Ecto neural progenitor cell (in vitro differentiated cells): ENCODE results near the gene ZNF45.
"Not testable (repeated sequence)": the region's sequence is repeated elsewhere in the genome, so short reads cannot be mapped to it uniquely, and the experiment has no call there.

Source experiments
- DNase-seq: peaks from one replicate; pipeline ENCODE4 v3.0.0-alpha.2; 2018; ENCODE audit warnings: low spot score

Gene ZNF45

DNA sequence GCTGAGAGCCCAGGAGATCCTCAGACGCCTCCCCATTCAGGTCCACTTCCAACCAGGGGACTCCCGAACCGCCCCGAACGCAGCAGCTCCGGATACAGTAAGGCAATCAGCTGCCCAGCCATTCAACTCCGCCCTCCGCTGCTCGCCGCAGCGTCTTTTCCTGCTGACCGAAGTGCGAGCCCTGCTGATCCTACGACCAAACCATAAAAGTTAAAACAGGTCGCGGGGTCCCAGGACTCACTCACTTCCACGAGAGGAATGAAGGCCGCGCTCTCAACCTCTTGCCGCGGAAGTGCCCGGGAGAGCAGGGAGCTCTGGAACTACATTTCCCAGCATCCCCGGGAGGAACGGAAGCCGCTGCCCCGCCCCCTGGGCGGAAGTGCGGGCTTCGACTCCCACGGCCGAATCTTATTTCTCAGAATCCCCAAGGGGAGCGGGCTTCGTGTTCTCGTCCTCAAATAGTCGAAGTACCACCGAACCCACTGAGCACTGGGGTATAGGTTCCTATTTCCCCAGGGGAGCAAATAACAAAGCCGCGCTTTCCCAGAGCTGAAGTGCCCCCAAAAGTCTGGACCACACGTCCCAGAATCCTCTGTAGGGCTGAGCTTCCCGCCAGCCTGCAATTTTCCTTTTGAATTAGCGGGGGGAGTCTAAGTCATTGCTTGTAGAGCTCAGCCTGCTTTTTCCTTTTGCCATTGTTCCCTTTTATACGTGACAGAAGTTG lies at the start of gene ZNF45:
TSS of gene ZNF45 (minus strand) at position 298 of the 724 bp plus-strand sequence. CDS start 13,097 bp downstream, outside the sequence.
- peak; percentile 88 for DNase-seq

DNA sequence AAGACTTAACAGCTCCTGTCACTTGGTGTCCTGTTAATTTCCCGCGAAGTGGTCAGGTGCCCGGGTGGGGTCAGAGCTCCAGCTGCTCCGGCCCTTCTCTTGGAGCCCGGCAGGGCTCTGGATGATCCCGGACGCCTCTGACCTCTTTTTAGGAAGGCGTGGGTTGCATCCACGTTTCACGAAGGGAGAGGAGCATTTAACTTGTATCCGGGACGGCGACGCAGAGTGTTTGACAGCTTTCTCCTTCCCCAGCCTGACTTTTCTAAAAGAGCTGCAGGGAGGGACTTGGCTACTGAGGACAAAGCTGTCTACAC lies 49.6 kb upstream of the ZNF45 start:
- peak; percentile 43 for DNase-seq

DNA sequence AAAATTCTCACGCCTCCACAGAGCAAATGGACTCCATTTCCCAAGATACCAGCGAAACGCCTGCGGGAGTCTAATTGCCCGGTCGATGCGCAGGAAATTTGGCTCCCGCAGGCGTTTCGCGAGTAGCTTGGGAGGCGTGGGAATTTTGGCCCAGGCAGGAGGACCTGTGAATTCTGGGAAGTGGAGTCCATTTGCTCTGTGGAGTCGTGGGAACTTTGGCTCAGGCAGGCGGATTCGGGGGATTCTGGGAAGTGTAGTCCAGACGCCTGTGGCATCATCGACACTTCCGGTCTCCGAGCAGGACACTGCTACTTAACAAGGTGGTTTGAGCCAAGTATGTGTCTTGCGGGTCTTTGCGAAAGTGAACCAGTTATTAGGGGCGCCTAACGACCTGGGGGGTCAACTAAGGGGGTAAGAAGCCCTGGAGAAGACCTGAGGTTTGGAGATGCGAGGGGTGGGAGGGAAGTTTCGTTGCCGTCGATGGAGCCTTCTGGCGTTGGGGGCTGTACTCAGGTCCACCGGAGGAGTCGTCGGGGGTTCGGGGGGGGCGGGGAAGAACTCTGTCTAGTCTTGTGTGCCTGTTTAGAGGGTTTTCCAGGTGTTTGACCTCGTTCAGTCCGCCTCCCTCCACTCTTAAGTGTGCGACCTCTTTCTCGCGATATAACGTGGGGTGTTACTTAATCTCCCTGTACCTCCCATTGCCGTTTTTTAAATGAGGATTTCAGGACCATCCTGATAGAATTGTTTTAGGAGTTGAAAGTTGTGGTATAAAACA lies 49.0 kb upstream of the ZNF45 start, which contains the start of gene ZNF155:
TSS of gene ZNF155 (plus strand) at position 277 of the 775 bp plus-strand sequence. CDS start 4,356 bp downstream, outside the sequence.
- DNase-seq: peak; percentile 89

DNA sequence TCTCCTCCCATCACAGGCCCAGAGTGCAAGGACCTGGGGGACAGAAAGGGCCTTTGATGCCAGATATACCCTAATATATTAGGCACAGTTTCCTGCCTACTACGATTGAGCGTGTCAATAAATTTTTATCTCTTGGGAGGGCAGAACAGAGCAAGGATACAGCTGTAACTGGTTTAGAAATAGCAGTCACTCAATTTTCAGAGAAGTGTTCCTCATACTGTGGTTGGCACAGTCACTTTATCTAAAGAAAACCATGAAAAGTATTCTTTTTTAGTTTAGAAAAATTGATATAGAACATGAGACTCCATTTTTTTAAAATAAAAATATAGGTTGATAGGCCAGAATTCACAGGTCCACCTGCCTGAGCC lies 48.4 kb upstream of the ZNF45 start:
- DNase-seq: no peak

DNA sequence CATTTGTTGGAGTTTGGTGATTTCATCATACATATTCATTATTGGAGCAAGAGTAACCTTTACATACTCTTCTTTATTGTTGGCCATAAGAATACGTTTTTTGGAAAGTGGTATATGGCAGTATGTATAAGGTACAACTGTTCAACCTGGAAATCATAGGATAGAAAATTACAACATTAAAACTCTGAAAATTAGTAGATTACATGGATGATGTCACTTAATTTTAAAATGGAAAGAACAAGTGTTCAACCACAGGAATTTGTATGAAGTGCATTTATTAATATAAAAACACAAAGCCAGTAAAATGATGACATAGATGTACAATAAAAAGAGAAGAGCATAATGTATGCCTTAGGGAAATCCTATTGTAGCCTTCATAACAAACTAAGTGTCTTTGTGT lies 41.6 kb upstream of the ZNF45 start:
- DNase-seq: no peak

DNA sequence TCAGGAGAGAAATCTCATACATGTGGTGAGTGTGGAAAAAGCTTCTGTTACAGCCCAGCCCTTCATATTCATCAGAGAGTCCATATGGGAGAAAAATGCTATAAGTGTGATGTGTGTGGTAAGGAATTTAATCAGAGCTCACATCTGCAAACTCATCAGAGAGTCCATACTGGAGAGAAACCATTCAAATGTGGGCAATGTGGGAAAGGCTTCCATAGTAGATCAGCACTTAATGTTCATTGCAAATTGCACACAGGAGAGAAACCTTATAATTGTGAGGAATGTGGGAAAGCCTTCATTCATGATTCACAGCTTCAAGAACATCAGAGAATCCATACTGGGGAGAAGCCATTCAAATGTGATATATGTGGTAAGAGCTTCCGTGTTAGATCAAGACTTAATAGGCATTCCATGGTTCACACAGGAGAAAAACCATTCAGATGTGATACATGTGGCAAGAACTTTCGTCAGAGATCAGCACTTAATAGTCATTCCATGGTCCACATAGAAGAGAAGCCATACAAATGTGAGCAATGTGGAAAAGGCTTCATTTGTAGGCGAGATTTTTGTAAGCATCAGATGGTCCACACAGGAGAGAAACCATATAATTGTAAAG lies 31.1 kb upstream of the ZNF45 start:
- no peak for DNase-seq

DNA sequence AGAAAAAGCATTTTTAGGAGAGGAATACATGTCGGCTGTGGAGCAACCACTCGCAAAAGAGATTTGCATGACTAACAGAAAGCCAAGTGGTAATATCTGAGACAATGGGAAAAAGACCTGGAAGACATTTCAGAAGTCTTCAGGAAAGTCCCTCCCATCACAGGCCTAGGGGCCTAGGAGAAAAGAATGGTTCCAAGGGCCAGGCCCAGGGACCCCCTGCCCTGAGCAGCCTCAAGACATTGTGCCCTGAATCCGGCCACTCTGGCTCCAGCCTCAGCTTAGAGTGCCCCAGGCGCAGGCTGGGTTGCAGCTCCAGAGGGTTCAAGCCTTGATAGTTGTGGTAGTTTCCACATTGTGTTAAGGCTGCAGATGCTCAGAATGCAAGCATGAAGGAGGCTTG lies 25.3 kb upstream of the ZNF45 start:
- no peak for DNase-seq

DNA sequence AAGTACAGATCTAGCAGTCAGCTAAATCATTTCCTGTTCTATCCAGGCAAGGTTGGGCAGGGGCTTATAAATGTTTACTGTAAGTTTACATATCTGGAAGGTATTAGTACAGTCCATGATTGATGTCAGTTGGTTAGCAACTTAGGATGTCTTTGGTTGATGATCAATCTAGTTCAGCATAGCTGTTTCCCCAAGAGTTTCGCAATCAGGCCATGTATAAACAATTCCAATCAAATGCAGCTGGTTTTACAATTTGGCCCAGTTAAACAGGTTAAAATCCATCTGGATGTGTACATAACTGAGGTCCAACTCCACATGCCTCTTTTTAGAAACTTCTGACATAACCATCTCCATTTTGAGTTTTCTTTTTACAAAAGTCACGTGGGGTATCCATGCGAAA lies 22.8 kb upstream of the ZNF45 start:
- no peak for DNase-seq

DNA sequence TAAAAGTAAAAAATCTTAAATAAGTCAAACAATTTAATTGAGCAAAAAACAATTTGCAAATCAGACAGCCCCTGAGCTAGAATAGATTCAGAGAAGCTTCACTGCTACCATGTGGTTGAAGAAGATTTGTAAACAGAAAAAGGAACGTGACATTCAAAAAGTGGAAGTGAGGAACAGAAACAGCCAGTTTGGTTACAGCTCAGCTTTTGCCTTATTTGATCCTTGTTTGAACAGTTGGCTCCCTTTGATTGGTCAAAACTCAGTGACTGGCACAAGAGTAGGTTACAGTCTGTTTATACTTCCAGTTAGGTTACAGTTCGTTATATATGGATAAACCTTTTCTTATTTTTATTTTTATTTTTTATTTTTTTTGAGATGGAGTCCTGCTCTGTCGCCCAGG lies 21.7 kb upstream of the ZNF45 start:
- DNase-seq: no peak

DNA sequence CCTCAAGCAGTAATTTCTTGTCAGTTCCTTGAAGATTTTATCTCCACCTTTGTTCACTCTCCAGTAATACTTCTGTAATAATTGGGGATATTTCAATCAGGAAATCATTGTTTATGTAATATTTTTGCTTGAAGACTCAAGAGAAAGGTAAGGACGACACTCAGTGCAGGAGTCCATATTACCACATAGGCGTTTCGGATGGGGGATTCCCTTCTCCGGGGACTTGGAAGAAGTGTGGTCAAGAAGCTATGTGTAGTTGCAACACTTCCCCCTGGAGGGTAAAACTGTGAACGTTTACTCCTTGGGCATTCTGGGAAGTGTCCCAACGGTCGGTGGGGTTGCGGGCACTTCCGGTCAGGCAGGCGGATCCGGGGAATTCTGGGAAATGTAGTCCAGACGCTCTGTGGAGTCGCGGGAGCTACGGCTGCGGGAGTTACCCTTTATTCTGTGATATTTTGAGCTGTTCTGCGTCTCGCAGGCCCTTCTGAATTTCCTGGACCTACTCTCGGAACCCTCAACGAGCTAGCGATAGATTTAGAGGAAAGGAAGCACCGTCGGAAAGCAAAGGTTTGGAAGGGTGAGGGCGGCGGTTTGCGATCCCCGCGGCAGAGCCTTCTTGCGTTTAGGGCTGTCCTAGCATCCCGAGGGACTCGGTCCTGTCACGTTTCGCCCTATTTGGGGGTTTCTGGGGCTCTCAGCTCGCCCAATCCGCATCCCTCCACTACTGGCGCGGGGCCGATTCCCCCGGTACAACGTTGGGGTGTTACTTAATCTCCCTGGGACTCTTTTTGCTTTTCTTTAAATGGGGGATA lies 16.0 kb upstream of the ZNF45 start, which contains the start of gene ZNF221:
TSS of gene ZNF221 (plus strand) at position 395 of the 812 bp plus-strand sequence. CDS start 11,499 bp downstream, outside the sequence.
- DNase-seq: peak; percentile 91

DNA sequence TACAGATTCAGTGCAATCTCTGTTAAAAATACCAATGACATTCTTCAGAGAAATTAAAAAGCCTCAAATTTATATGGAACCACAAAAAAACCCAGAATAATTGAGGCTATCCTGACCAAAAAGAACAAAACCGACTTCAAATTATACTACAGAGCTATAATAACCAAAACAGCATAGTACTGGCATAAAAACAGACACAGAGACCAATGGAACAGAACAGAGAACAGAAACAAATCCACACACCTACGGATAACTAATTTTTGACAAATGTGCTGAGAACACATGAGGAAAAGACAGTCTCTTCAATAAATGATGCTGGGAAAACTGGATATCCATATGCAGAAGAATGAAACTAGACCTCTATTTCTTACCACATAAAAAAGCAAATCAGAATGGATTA lies 14.7 kb upstream of the ZNF45 start:
- DNase-seq: not testable (repeated sequence)

DNA sequence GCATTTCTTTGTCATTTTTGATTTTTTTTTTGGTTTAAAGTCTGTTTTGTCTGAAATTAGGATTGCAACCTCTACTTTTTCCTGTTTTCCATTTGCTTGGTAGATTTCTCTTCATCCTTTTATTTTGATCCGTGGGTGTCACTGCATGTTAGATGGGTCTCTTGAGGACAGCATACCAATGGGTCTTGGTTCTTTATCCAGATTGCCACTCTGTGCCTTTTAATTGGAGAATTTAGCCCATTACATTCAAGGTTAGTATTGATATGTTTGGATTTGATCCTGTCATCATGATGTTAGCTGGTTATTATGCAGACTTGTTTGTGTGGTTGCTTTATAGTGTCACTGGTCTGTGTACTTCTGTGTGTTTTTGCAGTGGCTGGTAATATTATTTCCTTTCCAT lies 12.3 kb upstream of the ZNF45 start:
- not testable (repeated sequence) for DNase-seq

DNA sequence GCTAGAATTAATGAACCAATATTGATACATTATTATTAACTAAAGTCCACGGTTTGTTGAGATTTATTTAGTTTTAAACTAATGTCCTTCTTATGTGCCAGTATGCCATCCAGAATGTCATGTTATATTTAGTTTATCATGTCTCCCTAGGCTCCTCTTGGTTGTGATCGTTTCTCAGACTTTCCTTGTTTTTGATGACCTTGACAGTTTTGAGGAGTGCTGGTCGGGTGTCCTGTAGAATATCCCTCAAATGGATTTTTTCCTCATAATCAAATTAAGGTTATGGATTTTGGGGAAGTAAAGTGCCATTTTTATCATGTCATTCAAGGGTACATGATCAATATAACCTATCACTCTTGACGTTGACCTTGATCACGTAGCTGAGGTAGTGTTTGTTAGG lies 6.1 kb upstream of the ZNF45 start:
- no peak for DNase-seq

DNA sequence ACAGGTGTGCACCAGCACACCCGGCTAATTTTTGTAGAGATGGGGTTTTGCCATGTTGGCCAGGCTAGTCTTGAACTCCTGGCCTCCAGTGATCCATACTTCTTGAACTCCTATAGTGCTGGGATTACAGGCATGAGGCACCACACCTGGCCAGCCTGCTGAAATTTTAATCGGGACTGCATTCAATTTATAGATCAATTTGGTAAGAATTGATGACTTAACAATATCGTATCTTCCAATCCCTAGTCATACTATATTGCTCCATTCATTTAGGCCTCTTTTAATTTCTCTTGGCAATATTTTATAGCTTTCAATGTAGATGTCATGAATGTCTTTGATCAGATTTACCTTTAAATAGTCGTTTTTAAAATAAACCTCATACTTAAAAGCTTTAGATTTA lies 5.6 kb upstream of the ZNF45 start:
- DNase-seq: no peak

DNA sequence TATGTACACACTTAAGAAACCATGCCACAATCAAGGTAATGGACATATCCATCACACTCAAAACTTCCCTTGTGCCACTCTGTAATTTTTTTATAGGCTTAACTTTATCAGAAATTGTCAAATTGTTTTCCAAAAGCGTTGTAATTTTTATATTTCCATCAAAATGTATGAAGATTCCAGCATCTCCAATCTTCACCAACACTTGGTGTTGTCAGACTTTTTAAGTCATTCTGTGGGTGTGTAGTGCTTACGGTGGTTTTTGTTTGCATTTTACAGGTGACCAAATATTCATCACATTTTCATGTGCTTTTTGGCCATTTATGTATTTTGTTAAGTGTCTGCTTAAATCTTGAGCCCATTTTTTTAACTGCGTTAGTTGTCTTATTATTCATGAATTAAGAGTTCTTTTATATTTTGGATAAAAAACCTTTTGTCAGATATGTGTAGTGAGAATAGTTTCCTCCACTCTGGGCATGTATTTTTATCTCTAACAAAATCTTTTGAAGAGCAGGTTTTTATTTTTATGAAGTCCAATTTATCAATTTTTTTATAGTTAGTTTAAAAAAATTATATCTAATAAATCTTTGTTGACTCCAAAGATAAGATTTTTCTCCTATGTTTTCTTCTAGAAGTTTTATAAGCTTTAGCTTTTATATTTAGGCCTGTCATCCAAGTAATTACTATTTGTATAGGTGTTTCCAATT lies 4.6 kb upstream of the ZNF45 start:
- no peak for DNase-seq

DNA sequence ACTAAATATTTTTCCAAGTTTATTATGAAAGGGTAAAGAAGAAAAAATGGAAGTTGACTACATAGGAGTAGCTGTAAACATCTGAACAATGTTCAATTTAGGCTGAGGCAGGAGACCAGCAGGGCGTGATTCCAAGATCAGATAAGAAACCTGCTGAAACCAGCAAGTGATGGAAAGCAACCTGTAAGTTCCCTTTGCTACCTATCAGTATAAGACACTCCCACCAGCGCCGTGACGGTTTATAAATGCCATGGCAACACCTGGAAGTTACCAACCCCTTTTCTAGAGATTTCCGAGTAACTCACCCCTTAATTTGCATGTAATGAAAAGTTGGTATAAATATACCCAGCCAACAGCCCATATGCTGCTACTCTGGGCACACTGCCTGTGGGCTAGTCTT lies 1.1 kb upstream of the ZNF45 start:
- no peak for DNase-seq

DNA sequence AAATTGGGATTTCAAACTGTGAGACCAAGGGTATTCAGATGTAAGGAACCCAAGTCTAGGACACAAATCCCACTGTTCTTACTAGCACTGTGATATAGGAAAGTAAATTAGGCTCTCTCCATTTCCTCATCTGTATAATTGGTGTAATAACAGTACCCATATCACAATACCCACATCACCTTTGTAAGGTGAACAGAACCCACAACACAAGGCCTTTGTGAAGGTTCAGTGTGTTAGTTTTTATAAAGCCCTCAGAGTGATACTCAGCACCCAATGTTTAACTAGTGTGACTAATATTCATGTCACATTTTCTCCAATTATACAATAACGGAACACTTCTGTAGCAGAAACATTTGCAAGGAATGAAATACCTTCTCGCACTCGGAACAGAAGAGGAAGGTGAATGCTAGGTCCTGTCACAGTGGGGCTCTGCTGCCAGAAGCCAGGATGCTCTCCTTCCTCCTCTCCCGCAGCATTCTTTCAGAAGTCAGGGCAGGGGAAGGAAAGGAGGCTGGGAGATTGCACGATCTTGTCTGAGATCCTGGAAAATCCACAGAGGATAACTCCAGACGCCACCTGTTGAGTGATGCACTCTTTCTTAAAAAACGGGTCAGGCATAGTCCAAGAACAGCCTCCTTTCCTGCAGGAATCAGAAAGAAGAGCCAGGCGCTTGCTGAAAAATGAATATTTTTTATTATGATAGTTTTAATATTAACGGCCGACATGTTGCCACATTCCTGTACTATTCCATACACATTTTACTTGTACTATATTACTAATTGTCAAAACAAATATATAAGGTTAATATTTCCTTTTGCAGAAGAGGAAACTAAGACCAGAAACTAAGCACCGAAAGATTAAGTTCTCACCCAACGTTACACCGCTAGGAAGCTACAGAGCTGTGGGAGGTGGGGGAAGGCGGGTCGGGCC lies 762 bp downstream of the ZNF45 start:
- no peak for DNase-seq

DNA sequence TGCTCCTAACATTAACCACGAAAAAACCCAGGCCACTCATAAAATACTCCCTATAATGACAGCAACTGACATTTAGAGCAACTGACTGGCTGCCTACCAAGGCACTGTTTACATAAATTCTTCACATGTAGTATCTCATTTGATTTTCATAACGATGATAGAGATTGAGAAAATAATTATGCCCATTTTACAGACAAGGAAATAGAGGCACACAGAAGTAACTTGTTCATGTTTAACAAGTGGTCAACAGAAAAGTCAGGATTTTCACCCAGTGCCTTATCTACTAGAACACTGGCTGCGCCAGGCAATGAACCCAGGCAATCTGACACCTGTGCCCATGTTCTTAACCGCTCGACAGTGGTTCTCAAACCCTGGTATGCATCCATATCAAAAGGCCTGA lies 6.3 kb downstream of the ZNF45 start:
- DNase-seq: no peak

DNA sequence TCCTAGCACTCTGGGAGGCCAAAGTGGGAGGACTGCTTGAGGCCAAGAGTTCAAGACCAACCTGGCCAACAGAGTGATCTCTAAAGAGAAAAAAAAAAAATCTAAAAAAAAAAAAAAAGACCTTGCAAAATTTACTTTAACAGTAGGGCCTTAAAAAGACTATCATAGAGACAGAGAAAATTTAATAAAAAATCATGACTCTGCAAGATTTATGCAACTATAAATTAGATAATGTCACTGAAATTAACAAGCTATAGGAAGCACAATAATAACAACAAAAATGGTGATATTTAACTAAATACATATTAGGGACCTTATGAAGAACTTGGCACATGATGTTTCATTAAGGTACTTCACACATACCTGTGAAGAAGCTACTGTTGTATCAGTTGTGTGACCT lies 11.2 kb downstream of the ZNF45 start:
- no peak for DNase-seq

DNA sequence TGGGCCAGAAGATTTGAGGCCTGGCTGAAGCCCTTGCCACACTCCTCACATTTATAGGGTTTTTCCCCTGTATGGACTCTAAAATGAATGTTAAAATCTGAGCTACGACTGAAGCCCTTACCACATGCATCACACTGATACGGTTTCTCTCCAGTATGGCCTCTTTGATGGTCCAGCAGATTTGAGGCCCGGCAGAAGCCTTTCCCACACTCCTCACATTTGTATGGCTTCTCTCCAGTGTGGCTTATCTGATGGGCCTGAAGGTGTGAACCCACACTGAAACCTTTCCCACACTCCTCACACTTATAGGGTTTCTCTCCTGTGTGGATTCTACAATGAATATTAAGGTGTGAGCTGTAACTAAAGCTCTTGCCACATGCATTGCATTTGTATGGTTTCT lies 21.0 kb downstream of the ZNF45 start:
- no peak for DNase-seq

DNA sequence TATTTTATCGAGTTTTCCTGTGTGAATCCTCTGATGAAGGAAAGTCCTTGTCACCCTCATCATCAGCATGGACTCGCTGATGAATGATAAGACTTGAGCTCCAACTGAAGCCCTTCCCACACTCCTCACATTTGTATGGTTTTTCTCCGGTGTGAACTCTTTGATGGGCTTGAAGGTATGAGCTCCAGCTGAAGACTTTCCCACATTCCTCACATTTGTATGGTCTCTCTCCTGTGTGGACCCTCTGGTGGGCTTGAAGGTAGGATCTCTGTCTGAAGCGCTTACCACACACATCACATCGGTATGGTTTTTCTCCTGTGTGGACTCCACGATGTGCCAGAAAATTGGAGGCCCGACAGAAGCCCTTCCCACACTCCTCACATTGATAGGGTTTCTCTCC lies 21.7 kb downstream of the ZNF45 start:
- DNase-seq: no peak
